Neural cell (in vitro differentiated cells): ENCODE results near the gene C1orf167. TPM values are rescaled to one million over a fixed set of nuclear protein-coding genes. Genes with fewer than 3 reads are reported as not detected.

Source experiments
- H2AFZ ChIP-seq: fragments of 200-600, 300-800 bp; sonication (generic), shearing (Covaris generic); 2 replicates; pipeline ENCODE4 v1.6.0; 2014; ENCODE audit warnings: low read depth, mild to moderate bottlenecking, antibody characterized with exemption, low read length, moderate library complexity
- H3F3A ChIP-seq: fragments of 200-600 bp; shearing (Covaris generic); 2 replicates; pipeline ENCODE4 v1.6.1; 2016; ENCODE audit warnings: mild to moderate bottlenecking, moderate library complexity, mixed read lengths, antibody characterized with exemption, low read length; ENCODE audit not compliant: insufficient read depth, poor library complexity, severe bottlenecking
- H3K27ac ChIP-seq: fragments of 200-600, 300-800 bp; sonication (generic), shearing (Covaris generic); 2 replicates; pipeline ENCODE4 v1.5.1; 2014; ENCODE audit warnings: mild to moderate bottlenecking, low read length, moderate library complexity
- H3K27me3 ChIP-seq: fragments of 300-800, 200-600 bp; sonication (generic), shearing (Covaris generic); 2 replicates; pipeline ENCODE4 v1.6.0; 2014; ENCODE audit warnings: mild to moderate bottlenecking, low read depth, low read length, moderate library complexity; ENCODE audit not compliant: insufficient read depth
- H3K36me3 ChIP-seq: fragments of 300-800, 200-600 bp; sonication (generic), shearing (Covaris generic); 2 replicates; pipeline ENCODE4 v1.5.1; 2014; ENCODE audit warnings: mild to moderate bottlenecking, antibody characterized with exemption, low read length, moderate library complexity; ENCODE audit not compliant: insufficient read depth
- H3K4me2 ChIP-seq: fragments of 300-800, 200-600 bp; sonication (generic), shearing (Covaris generic); 2 replicates; pipeline ENCODE4 v1.6.0; 2014; ENCODE audit warnings: mild to moderate bottlenecking, low read length
- H3K4me3 ChIP-seq: fragments of 300-800, 200-600 bp; sonication (generic), shearing (Covaris generic); 2 replicates; pipeline ENCODE4 v1.5.1; 2014; ENCODE audit warnings: mild to moderate bottlenecking, low read length, moderate library complexity
- H3K79me2 ChIP-seq: fragments of 200-600 bp; shearing (Covaris generic); replicated peaks from 2 replicates; pipeline ENCODE4 v1.6.0; 2014; ENCODE audit warnings: mild to moderate bottlenecking, low read length, moderate library complexity; ENCODE audit not compliant: insufficient read depth
- H3K9ac ChIP-seq: fragments of 300-800, 200-600 bp; sonication (generic), shearing (Covaris generic); 2 replicates; pipeline ENCODE4 v1.6.1; 2016; ENCODE audit warnings: mild to moderate bottlenecking, low read length, mixed read lengths
- H3K9me2 ChIP-seq: fragments of 200-600 bp; shearing (Covaris generic); 2 replicates; pipeline ENCODE4 v1.6.1; 2016; ENCODE audit warnings: mild to moderate bottlenecking, low read length, mixed read lengths; ENCODE audit not compliant: insufficient read depth
- H3K9me3 ChIP-seq: fragments of 200-600, 300-800 bp; sonication (generic), shearing (Covaris generic); 2 replicates; pipeline ENCODE4 v1.6.1; 2016; ENCODE audit warnings: mild to moderate bottlenecking, mixed run types, low read length, moderate library complexity, mixed read lengths
- H4K20me1 ChIP-seq: fragments of 200-600 bp; shearing (Covaris generic); 2 replicates; pipeline ENCODE4 v1.6.1; 2016; ENCODE audit warnings: mild to moderate bottlenecking, mixed run types; ENCODE audit not compliant: insufficient read depth
- EP300 ChIP-seq: fragments of 450-650 bp; conservative IDR thresholded peaks from 2 replicates; pipeline ENCODE4 v1.6.1; 2014; ENCODE audit warnings: antibody characterized with exemption, mild to moderate bottlenecking, moderate library complexity; ENCODE audit not compliant: poor library complexity, severe bottlenecking
- EZH2 ChIP-seq: fragments of 200-600, 300-800 bp; shearing (Covaris generic), sonication (generic); IDR thresholded peaks from 2 replicates; pipeline ENCODE4 v1.6.1; 2014; ENCODE audit warnings: antibody characterized with exemption, low read length, borderline replicate concordance, mild to moderate bottlenecking; ENCODE audit not compliant: insufficient read depth, poor library complexity, severe bottlenecking
- MXI1 ChIP-seq: fragments of 450-650 bp; conservative IDR thresholded peaks from 2 replicates; pipeline ENCODE4 v1.6.1; 2014; ENCODE audit warnings: antibody characterized with exemption, mild to moderate bottlenecking; ENCODE audit not compliant: poor library complexity, severe bottlenecking
- POLR2AphosphoS5 ChIP-seq: IDR thresholded peaks from 2 replicates; pipeline ENCODE4 v1.6.1; 2012
- RAD21 ChIP-seq: fragments of 450-650 bp; conservative IDR thresholded peaks from 2 replicates; pipeline ENCODE4 v1.6.1; 2014; ENCODE audit warnings: antibody characterized with exemption, mild to moderate bottlenecking, moderate library complexity
- SMC3 ChIP-seq: fragments of 450-650 bp; conservative IDR thresholded peaks from 2 replicates; pipeline ENCODE4 v1.6.1; 2014; ENCODE audit warnings: antibody characterized with exemption, mild to moderate bottlenecking, moderate library complexity; ENCODE audit not compliant: poor library complexity
- TAF1 ChIP-seq: IDR thresholded peaks from 2 replicates; pipeline ENCODE4 v1.6.1; 2012; ENCODE audit warnings: low read depth
- polyA plus RNA-seq: library from polyadenylated mRNA; depleted of rRNA; stranded (reverse); fragments of >200 nt; gene quantifications from 2 replicates; pipeline ENCODE4 v1.2.3, GENCODE V29; 2014
- TF ChIP-seq, protein P1 (sequence below): IDR thresholded peaks from 2 replicates; pipeline ENCODE4 v1.6.1; 2012; ENCODE audit warnings: borderline replicate concordance
- TF ChIP-seq, protein P2 (sequence below): fragments of 450-650 bp; IDR thresholded peaks from 2 replicates; pipeline ENCODE4 v1.5.1; 2014; ENCODE audit warnings: antibody characterized with exemption, mild to moderate bottlenecking, moderate library complexity; ENCODE audit not compliant: poor library complexity, severe bottlenecking

C1orf167 gene
- polyA plus RNA-seq, 1 donor from 2014 or later, result not detected

GRCh38 chr1:11719313-11720032 lies 42.5 kb upstream of the C1orf167 start:
- no peak overlapping the region for H3K27ac ChIP-seq
- no peak for TF ChIP-seq EP300
- no peak for TF ChIP-seq POLR2AphosphoS5
- TF ChIP-seq RAD21, result peak; percentile 88
- TF ChIP-seq, protein P1, sequence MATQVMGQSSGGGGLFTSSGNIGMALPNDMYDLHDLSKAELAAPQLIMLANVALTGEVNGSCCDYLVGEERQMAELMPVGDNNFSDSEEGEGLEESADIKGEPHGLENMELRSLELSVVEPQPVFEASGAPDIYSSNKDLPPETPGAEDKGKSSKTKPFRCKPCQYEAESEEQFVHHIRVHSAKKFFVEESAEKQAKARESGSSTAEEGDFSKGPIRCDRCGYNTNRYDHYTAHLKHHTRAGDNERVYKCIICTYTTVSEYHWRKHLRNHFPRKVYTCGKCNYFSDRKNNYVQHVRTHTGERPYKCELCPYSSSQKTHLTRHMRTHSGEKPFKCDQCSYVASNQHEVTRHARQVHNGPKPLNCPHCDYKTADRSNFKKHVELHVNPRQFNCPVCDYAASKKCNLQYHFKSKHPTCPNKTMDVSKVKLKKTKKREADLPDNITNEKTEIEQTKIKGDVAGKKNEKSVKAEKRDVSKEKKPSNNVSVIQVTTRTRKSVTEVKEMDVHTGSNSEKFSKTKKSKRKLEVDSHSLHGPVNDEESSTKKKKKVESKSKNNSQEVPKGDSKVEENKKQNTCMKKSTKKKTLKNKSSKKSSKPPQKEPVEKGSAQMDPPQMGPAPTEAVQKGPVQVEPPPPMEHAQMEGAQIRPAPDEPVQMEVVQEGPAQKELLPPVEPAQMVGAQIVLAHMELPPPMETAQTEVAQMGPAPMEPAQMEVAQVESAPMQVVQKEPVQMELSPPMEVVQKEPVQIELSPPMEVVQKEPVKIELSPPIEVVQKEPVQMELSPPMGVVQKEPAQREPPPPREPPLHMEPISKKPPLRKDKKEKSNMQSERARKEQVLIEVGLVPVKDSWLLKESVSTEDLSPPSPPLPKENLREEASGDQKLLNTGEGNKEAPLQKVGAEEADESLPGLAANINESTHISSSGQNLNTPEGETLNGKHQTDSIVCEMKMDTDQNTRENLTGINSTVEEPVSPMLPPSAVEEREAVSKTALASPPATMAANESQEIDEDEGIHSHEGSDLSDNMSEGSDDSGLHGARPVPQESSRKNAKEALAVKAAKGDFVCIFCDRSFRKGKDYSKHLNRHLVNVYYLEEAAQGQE, result no peak
- no peak for TF ChIP-seq TAF1
- peak; percentile 81 for TF ChIP-seq SMC3
- no peak for TF ChIP-seq EZH2
- TF ChIP-seq MXI1, result peak; percentile 47
- TF ChIP-seq, protein P2, sequence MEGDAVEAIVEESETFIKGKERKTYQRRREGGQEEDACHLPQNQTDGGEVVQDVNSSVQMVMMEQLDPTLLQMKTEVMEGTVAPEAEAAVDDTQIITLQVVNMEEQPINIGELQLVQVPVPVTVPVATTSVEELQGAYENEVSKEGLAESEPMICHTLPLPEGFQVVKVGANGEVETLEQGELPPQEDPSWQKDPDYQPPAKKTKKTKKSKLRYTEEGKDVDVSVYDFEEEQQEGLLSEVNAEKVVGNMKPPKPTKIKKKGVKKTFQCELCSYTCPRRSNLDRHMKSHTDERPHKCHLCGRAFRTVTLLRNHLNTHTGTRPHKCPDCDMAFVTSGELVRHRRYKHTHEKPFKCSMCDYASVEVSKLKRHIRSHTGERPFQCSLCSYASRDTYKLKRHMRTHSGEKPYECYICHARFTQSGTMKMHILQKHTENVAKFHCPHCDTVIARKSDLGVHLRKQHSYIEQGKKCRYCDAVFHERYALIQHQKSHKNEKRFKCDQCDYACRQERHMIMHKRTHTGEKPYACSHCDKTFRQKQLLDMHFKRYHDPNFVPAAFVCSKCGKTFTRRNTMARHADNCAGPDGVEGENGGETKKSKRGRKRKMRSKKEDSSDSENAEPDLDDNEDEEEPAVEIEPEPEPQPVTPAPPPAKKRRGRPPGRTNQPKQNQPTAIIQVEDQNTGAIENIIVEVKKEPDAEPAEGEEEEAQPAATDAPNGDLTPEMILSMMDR, result peak; percentile 93
- H2AFZ ChIP-seq, result no peak overlapping the region

GRCh38 chr1:11720033-11720376 lies 42.0 kb upstream of the C1orf167 start:
- Histone ChIP-seq H2AFZ (no peak overlapping the region), H4K20me1 (no peaks in the 10 kb centered on the region), H3K9me3 (no peaks in the 10 kb centered on the region), H3K9me2 (no peaks in the 10 kb centered on the region), H3K9ac (no peak overlapping the region), H3K27me3 (no peaks in the 10 kb centered on the region), H3K4me2 (no peak overlapping the region), H3K4me3 (no peak overlapping the region), H3K36me3 (no peaks in the 10 kb centered on the region), H3K27ac (no peak overlapping the region), H3F3A (no peaks in the 10 kb centered on the region), H3K79me2 (no peaks in the 10 kb centered on the region)
- peak; percentile 3 for TF ChIP-seq SMC3
- no peak for TF ChIP-seq POLR2AphosphoS5
- TF ChIP-seq MXI1, result no peak
- no peak for TF ChIP-seq EZH2

More at GRCh38 chr1:11719313-11720032, 42.5 kb upstream of the C1orf167 start:
- no peaks in the 10 kb centered on the region for H4K20me1 ChIP-seq
- no peaks in the 10 kb centered on the region for H3K9me3 ChIP-seq
- no peaks in the 10 kb centered on the region for H3K36me3 ChIP-seq
- H3F3A ChIP-seq, result no peaks in the 10 kb centered on the region
- no peaks in the 10 kb centered on the region for H3K79me2 ChIP-seq
- H3K4me3 ChIP-seq, result no peak overlapping the region
- H3K9ac ChIP-seq, result no peak overlapping the region
- H3K27me3 ChIP-seq, result no peaks in the 10 kb centered on the region
- H3K4me2 ChIP-seq, result no peak overlapping the region
- H3K9me2 ChIP-seq, result no peaks in the 10 kb centered on the region
